KMS-11 (cell line): Measurements from ENCODE around the gene OPN3.
A peak's percentile ranks its signal among the peaks of the same experiment; 100 is the strongest.

ENCODE experiments used
- H2AFZ ChIP-seq: fragments of 200-600 bp; sonication (generic); 2 replicates; pipeline ENCODE4 v1.6.1; 2016; ENCODE audit warnings: antibody characterized with exemption, mixed run types, low read depth
- H3K27ac ChIP-seq: fragments of 200-600 bp; sonication (generic); 2 replicates; pipeline ENCODE4 v1.6.1; 2016; ENCODE audit warnings: mild to moderate bottlenecking, mixed run types
- H3K27me3 ChIP-seq: fragments of 200-600 bp; sonication (generic); 2 replicates; pipeline ENCODE4 v1.6.1; 2017; ENCODE audit warnings: mild to moderate bottlenecking, low read depth, mixed run types, moderate library complexity; ENCODE audit not compliant: insufficient read depth
- H3K36me3 ChIP-seq: fragments of 200-600 bp; sonication (generic); 2 replicates; pipeline ENCODE4 v1.6.1; 2017; ENCODE audit warnings: mild to moderate bottlenecking, mixed run types; ENCODE audit not compliant: insufficient read depth
- H3K4me1 ChIP-seq: fragments of 200-600 bp; sonication (generic); 2 replicates; pipeline ENCODE4 v1.6.1; 2016; ENCODE audit warnings: mild to moderate bottlenecking, low read depth, mixed run types; ENCODE audit not compliant: poor library complexity, severe bottlenecking
- H3K4me2 ChIP-seq: fragments of 200-600 bp; sonication (generic); 2 replicates; pipeline ENCODE4 v1.7.0; 2016; ENCODE audit warnings: mild to moderate bottlenecking, mixed run types
- H3K4me3 ChIP-seq: fragments of 200-600 bp; sonication (generic); IDR thresholded peaks from 2 replicates; pipeline ENCODE4 v1.6.1; 2017; ENCODE audit warnings: low read depth, low read length, mixed read lengths; ENCODE audit not compliant: insufficient read depth
- H3K79me2 ChIP-seq: fragments of 200-600 bp; sonication (generic); 2 replicates; pipeline ENCODE4 v1.6.1; 2016; ENCODE audit warnings: low read depth, mixed run types; ENCODE audit not compliant: insufficient read depth
- H3K9ac ChIP-seq: fragments of 200-600 bp; sonication (generic); 2 replicates; pipeline ENCODE4 v1.6.1; 2016; ENCODE audit warnings: mild to moderate bottlenecking, mixed run types
- H4K20me1 ChIP-seq: fragments of 200-600 bp; sonication (generic); 2 replicates; pipeline ENCODE4 v1.6.1; 2016; ENCODE audit warnings: mild to moderate bottlenecking, mixed run types; ENCODE audit not compliant: insufficient read depth
- CTCF ChIP-seq: fragments of 200-600 bp; sonication (generic); conservative IDR thresholded peaks from 2 replicates; pipeline ENCODE4 v1.6.1; 2017; ENCODE audit warnings: low read depth, mild to moderate bottlenecking, antibody characterized with exemption, low read length, moderate library complexity, mixed read lengths

Gene OPN3

GRCh38 chr1:241607497-241607896 lies 32.7 kb downstream of the OPN3 start:
- Histone ChIP-seq H3K27me3 (no peaks in the 10 kb centered on the region), H3K36me3 (no peaks in the 10 kb centered on the region), H3K79me2 (no peaks in the 10 kb centered on the region), H3K4me1 (peaks cover 15% of the 10 kb centered on the region), H4K20me1 (no peaks in the 10 kb centered on the region), H3K4me2 (no peak overlapping the region), H2AFZ (no peak overlapping the region), H3K9ac (no peak overlapping the region), H3K4me3 (no peak overlapping the region), H3K27ac (no peak overlapping the region)
- no peak for TF ChIP-seq CTCF

GRCh38 chr1:241606544-241606943 lies 33.6 kb downstream of the OPN3 start:
- Histone ChIP-seq H3K27me3 (no peaks in the 10 kb centered on the region), H3K4me2 (no peak overlapping the region), H3K4me1 (peaks cover 5% of the 10 kb centered on the region), H3K27ac (no peak overlapping the region), H4K20me1 (no peaks in the 10 kb centered on the region), H3K9ac (no peak overlapping the region), H3K79me2 (no peaks in the 10 kb centered on the region), H3K36me3 (no peaks in the 10 kb centered on the region), H2AFZ (no peak overlapping the region), H3K4me3 (no peak overlapping the region)
- TF ChIP-seq CTCF = no peak

- Histone ChIP-seq H2AFZ (no peak overlapping the region), H3K27ac (no peak overlapping the region), H3K36me3 (no peaks in the 10 kb centered on the region), H3K79me2 (no peaks in the 10 kb centered on the region), H3K9ac (no peak overlapping the region), H3K27me3 (no peaks in the 10 kb centered on the region), H3K4me3 (no peak overlapping the region), H4K20me1 (no peaks in the 10 kb centered on the region), H3K4me2 (no peak overlapping the region), H3K4me1 (no peaks in the 10 kb centered on the region)
- TF ChIP-seq CTCF = peak; percentile 61; the same call in 1 of the 2 replicates
These were observed 34.9 kb downstream of the OPN3 start for GRCh38 chr1:241605146-241605805.

- no peak overlapping the region for H3K4me3 ChIP-seq
- H3K4me2 ChIP-seq = no peak overlapping the region
- H3K9ac ChIP-seq = no peak overlapping the region
- H3K4me1 ChIP-seq = no peaks in the 10 kb centered on the region
- no peaks in the 10 kb centered on the region for H3K36me3 ChIP-seq
- TF ChIP-seq CTCF = no peak
- no peak overlapping the region for H3K27ac ChIP-seq
- H3K27me3 ChIP-seq = no peaks in the 10 kb centered on the region
- H4K20me1 ChIP-seq = no peaks in the 10 kb centered on the region
- no peak overlapping the region for H2AFZ ChIP-seq
- no peaks in the 10 kb centered on the region for H3K79me2 ChIP-seq
These were observed 36.4 kb downstream of the OPN3 start for GRCh38 chr1:241603731-241604245.
